DOHH2 (cell line): ENCODE data around the gene E2F2.

Experiments used
- EZH2phosphoT487 ChIP-seq: fragments of 200-600 bp; sonication (generic); IDR thresholded peaks from 2 replicates; pipeline ENCODE4 v1.6.1; 2017; ENCODE audit warnings: borderline replicate concordance, mild to moderate bottlenecking, antibody characterized with exemption, low read length, moderate library complexity, mixed read lengths
- TF ChIP-seq, protein P1 (sequence below): fragments of 200-600 bp; sonication (generic); IDR thresholded peaks from one replicate; pipeline ENCODE4 v1.5.1; 2014; ENCODE audit warnings: antibody characterized with exemption, mild to moderate bottlenecking, low read depth, low read length; ENCODE audit not compliant: poor library complexity, severe bottlenecking

DNA sequence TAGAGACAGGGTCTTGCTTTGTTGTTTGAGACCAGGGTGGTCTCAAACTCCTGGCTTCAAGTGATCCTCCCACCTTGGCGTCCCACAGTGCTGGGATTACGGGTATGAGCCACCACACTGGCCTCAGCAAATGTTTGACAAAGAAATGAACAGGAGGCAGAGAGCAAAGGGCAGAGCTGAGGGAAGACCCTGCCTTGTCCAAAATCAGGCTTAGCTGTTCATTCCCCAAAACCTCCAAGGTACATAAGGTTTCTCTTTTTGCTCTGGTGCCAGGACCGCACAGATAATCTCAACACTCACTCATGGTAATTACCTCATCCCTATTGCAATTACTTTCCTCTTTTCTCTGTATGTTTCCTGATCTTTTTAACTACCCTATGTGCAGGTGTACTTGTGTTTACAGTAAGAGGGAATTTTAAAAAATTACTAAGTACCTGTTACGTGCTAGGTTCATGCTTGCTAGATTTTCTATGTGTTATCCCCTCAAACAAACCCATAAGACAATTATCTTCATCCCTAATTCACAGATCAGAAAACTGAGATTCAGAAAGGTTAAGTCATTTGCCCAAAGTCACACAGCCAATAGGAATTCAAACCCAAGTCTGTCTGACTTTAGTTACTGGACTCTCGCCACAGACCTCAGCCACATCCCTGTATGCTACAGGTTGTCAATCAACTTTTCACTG, 58.5 kb downstream of the E2F2 start:
- TF ChIP-seq, protein P1, sequence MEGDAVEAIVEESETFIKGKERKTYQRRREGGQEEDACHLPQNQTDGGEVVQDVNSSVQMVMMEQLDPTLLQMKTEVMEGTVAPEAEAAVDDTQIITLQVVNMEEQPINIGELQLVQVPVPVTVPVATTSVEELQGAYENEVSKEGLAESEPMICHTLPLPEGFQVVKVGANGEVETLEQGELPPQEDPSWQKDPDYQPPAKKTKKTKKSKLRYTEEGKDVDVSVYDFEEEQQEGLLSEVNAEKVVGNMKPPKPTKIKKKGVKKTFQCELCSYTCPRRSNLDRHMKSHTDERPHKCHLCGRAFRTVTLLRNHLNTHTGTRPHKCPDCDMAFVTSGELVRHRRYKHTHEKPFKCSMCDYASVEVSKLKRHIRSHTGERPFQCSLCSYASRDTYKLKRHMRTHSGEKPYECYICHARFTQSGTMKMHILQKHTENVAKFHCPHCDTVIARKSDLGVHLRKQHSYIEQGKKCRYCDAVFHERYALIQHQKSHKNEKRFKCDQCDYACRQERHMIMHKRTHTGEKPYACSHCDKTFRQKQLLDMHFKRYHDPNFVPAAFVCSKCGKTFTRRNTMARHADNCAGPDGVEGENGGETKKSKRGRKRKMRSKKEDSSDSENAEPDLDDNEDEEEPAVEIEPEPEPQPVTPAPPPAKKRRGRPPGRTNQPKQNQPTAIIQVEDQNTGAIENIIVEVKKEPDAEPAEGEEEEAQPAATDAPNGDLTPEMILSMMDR = no peak
- no peak for TF ChIP-seq EZH2phosphoT487
